Transverse colon (tissue), 4 donors: ENCODE results near the gene ZNF488. TPM values are rescaled to one million over a fixed set of nuclear protein-coding genes. Genes with fewer than 3 reads are reported as not detected.

Experiments used
- DNase-seq: peaks from one replicate; pipeline ENCODE4 v3.0.0-alpha.2; 2019
- H3K27ac ChIP-seq, 4 donors: fragments of 200-600 bp; sonication (generic); 2 replicates each; pipeline ENCODE4 v1.5.1; 2016 to 2018; ENCODE audit warnings: inconsistent platforms in 4 of 4
- H3K27me3 ChIP-seq: fragments of 200-600 bp; sonication (generic); 2 replicates; pipeline ENCODE4 v1.5.1; 2017; ENCODE audit warnings: inconsistent platforms
- H3K36me3 ChIP-seq, 4 donors: fragments of 200-600 bp; sonication (generic); 2 replicates each; pipeline ENCODE4 v1.5.1; 2017 to 2019; ENCODE audit warnings: inconsistent platforms in 4 of 4
- H3K4me1 ChIP-seq, 4 donors: fragments of 200-600 bp; sonication (generic); 2 replicates each; pipeline ENCODE4 v1.5.1; 2017 to 2020; ENCODE audit warnings: inconsistent platforms in 4 of 4
- H3K4me3 ChIP-seq, 4 donors: fragments of 200-600 bp; sonication (generic); 1 replicate in 1 of 4; 2 replicates in 3 of 4; pipeline versions ENCODE4 v1.5.1 to v1.6.1; 2017 to 2019; ENCODE audit warnings: inconsistent platforms in 4 of 4
- H3K9me3 ChIP-seq, 2 donors: fragments of 200-600 bp; sonication (generic); 2 replicates each; pipeline ENCODE4 v1.5.1; 2017 to 2019; ENCODE audit warnings: inconsistent platforms in 2 of 2
- EP300 ChIP-seq: sonication (generic); formaldehyde crosslinking; IDR thresholded peaks from one replicate; pipeline ENCODE4 v1.6.1; 2017; ENCODE audit warnings: antibody characterized with exemption, low read depth
- POLR2A ChIP-seq: fragments of 450-650 bp; IDR thresholded peaks from one replicate; pipeline ENCODE4 v1.6.1; 2016; ENCODE audit warnings: antibody characterized with exemption, mild to moderate bottlenecking, moderate library complexity
- POLR2AphosphoS5 ChIP-seq, 3 donors: sonication (generic); formaldehyde crosslinking; IDR thresholded peaks; one replicate each; pipeline ENCODE4 v1.6.1; 2016; ENCODE audit warnings: antibody characterized with exemption in 3 of 3
- WGBS, 2 donors: methylation state at CpG; one replicate each; pipeline ENCODE4 v1.1.5; 2018; ENCODE audit warnings: low coverage in 1 of 2; 5-methylcytosine and 5-hydroxymethylcytosine counted together
- in situ Hi-C, 4 donors: fragments of 200-750 bp; cut with MboI; loops; one replicate each; pipeline versions ENCODE4 v1.15.0 to v1.15.1; 2017; ENCODE audit warnings: low sequenced_read_pairs in 3 of 4, low pct_ligation_motif_present in 1 of 4, low pct_unique_long_range_greater_than_20kb in 1 of 4
- intact Hi-C: fragments of 100-400 bp; cut with DNase I; formaldehyde crosslinking; loops from one replicate; pipeline ENCODE4 v1.15.1; 2023; ENCODE audit warnings: low total_unique reads
- total RNA-seq, 4 donors: library from RNA; depleted of rRNA; stranded (reverse); fragments of >200 nt; gene quantifications; one replicate each; pipeline ENCODE4 v1.1.0, GENCODE V29; 2016
- TF ChIP-seq, protein P1 (sequence below), 5 experiments: fragments of 200-600 bp in 3 of 5; fragments of 450-650 bp in 2 of 5; sonication (generic) in 3 of 5; IDR thresholded peaks; 1 replicate in 2 of 5; 2 replicates in 3 of 5; pipeline ENCODE4 v1.5.1; 2016 to 2017; ENCODE audit warnings: antibody characterized with exemption in 5 of 5, inconsistent platforms in 3 of 5, mild to moderate bottlenecking in 2 of 5, moderate library complexity in 1 of 5

ZNF488 gene
- total RNA-seq, 4 donors from 2014 or later, result 0.41 to 0.80 TPM; not detected in 2

DNA sequence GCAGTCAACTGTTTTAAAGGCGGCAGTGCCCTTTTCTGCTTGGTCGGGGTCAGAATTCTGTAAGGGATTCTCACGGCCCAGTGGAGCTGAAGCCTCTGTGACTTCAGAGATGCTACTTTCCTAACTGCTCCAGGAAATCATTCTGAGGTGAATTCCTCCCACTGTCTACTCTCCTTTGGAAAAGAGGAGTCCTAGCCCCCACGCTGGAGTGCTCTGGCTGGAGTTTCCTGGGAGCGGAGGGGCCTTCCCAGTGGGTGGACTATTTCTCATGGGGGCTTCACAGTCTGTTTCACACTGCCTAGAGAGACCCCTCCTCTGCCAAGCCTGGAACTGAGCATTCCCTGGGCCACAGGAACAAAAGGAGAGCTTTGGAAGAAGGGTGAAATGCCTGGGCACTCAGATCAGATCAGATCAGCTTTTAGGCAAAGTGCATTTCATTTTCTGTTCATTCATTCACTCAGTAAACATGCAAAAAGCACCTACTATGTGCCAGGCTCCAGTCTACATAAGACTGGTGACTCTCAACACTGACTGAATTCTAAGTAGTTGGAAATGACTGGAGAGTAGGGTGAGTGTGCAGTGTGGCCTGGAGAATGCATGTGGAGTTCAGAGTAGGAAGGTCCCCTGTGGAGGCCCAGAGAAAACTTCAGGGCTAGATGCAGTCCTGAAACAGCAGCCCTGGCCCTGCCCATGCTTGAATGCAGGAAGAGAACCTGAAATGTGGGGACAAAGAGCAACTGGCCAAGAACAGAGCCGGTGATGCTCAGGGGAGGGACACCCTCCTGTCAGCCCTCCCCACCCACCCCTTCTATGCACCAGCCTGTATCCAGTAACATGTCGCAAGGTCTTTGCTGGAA is 12.2 kb downstream of the ZNF488 start:
- H3K27me3 ChIP-seq, result no peaks in the 10 kb centered on the region
- WGBS, 2 donors, result 62 to 79% methylated on average over 2 to 7 of the region's 7 CpGs
- H3K4me3 ChIP-seq, result no peak overlapping the region
- in situ Hi-C loops (no loop called here), intact Hi-C loops (no loop called here)
- no peak for DNase-seq
- no peaks in the 10 kb centered on the region for H3K36me3 ChIP-seq
- no peaks in the 10 kb centered on the region for H3K9me3 ChIP-seq
- no peak overlapping the region for H3K27ac ChIP-seq
- TF ChIP-seq POLR2AphosphoS5 (IDR thresholded peaks at IDR 0.05) (no peak), EP300 (no peak), POLR2A (no peak)
- TF ChIP-seq, protein P1, sequence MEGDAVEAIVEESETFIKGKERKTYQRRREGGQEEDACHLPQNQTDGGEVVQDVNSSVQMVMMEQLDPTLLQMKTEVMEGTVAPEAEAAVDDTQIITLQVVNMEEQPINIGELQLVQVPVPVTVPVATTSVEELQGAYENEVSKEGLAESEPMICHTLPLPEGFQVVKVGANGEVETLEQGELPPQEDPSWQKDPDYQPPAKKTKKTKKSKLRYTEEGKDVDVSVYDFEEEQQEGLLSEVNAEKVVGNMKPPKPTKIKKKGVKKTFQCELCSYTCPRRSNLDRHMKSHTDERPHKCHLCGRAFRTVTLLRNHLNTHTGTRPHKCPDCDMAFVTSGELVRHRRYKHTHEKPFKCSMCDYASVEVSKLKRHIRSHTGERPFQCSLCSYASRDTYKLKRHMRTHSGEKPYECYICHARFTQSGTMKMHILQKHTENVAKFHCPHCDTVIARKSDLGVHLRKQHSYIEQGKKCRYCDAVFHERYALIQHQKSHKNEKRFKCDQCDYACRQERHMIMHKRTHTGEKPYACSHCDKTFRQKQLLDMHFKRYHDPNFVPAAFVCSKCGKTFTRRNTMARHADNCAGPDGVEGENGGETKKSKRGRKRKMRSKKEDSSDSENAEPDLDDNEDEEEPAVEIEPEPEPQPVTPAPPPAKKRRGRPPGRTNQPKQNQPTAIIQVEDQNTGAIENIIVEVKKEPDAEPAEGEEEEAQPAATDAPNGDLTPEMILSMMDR (IDR thresholded peaks at IDR 0.05), result no peak
- H3K4me1 ChIP-seq, result peaks cover 0 to 4% (median under 1%) of the 10 kb centered on the region in 4 donors

DNA sequence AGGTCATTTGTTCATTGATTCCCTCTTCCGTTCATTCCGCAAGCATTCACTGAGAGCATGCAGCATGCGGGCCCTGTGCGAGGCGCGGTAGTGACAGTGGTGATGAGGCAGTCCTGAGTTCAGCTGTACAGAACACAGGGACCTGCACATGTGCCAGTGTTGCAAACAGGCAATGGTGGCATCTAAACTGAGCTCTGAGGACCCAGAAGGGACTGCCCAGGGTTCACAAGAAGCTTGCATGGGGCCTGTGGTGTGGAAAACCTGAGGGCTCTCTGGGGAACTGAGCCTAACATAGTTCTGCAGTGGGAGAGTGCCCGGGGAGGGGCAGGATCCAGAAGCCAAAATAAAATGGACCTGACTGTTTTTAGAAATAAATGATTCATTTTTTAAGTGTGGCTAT is 13.2 kb downstream of the ZNF488 start:
- WGBS, 2 donors, result 82 to 89% methylated on average over 7 of the region's 7 CpGs
- Histone ChIP-seq H3K4me3 (no peak overlapping the region), H3K4me1 (peaks cover 0 to 4% (median 0%) of the 10 kb centered on the region in 4 donors), H3K9me3 (no peaks in the 10 kb centered on the region), H3K27ac (no peak overlapping the region), H3K36me3 (no peaks in the 10 kb centered on the region), H3K27me3 (no peaks in the 10 kb centered on the region)
- TF ChIP-seq, protein P1 (IDR thresholded peaks at IDR 0.05), result no peak
- TF ChIP-seq EP300 (no peak), POLR2A (no peak), POLR2AphosphoS5 (IDR thresholded peaks at IDR 0.05) (no peak)
- DNase-seq, result no peak
- in situ Hi-C loops (no loop called here), intact Hi-C loops (no loop called here)

DNA sequence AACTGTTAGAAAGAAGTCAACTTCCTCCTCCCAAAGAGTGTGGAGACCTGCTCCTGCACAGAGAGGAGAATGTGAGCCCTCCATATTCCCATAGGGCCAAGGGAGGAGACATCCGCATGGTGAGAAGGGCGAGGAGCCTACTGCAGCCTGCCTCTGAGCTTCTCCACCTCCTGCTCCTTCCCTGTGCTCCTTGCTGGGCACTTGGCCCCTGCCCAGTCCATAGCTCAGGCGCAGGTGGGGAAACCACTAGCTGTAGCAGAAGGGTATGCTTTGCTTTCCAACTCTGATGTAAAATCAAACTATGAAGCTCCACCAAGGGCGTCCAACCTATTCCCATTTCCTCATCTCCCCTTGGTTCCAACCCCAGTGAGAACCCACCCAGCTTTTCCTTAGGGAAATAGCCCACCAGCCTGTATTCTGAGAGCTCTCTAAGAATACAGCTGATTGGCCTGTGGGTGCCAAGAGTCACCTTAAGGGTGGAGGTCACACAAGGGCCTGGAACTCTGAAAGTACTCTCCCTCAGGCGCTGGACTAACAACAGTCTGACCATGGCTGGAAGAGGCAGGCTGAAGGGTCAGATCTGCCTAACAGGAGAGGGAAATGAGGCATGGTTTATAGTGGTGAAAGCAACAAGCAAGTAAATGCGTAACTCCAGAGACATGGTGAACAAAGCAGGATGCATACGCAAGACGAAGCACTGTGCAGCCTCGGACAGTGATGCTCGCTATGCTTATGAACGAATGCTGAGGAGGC is 13.9 kb downstream of the ZNF488 start:
- no peaks in the 10 kb centered on the region for H3K27me3 ChIP-seq
- no peak for TF ChIP-seq POLR2A
- no peak for TF ChIP-seq EP300
- TF ChIP-seq, protein P1 (IDR thresholded peaks at IDR 0.05), result no peak
- no peak for TF ChIP-seq POLR2AphosphoS5 (IDR thresholded peaks at IDR 0.05)
- no peaks in the 10 kb centered on the region for H3K9me3 ChIP-seq
- intact Hi-C loops, result no loop called here
- H3K4me3 ChIP-seq, result no peak overlapping the region
- no peak for DNase-seq
- peaks cover 0 to 4% (median 0%) of the 10 kb centered on the region in 4 donors for H3K4me1 ChIP-seq
- no peaks in the 10 kb centered on the region for H3K36me3 ChIP-seq
- no peak overlapping the region for H3K27ac ChIP-seq
- in situ Hi-C loops, result no loop called here
- 92 to 95% methylated on average over 7 to 11 of the region's 11 CpGs for WGBS, 2 donors

DNA sequence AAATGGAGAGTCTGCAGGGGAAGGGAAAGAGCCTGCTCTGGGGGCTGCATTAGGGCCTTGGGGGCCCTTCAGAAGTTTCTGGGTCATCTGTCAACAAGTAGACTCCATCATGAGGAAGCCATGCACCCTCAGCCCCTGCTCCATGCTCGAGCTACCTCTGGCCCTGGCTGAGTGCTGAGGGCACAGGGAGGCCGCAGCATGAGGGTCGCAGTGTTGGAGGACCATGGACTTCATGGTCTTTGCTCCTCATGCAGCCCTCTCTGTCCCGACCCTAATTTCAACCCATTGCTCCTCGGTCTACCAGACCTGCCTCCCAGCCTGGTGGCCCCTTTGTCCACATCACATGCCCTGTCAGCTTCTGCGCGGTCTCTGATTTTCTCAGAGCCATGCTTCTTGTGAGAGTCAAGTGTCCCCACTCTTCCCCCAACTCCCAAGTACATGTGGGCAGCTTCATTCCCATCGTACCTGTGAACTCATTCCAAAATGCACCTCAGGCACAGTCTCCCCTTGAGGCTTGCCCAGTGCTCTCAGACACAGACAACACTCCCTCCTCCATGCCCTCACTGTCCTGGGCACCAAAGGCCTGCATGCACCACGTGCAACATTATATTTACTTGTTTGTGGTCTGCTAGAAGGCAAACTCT is 14.7 kb downstream of the ZNF488 start:
- TF ChIP-seq, protein P1 (IDR thresholded peaks at IDR 0.05), result no peak
- TF ChIP-seq POLR2AphosphoS5 (IDR thresholded peaks at IDR 0.05), result no peak
- TF ChIP-seq EP300, result no peak
- TF ChIP-seq POLR2A, result no peak
- H3K36me3 ChIP-seq, result no peaks in the 10 kb centered on the region
- peaks cover 0 to under 1% (median 0%) of the 10 kb centered on the region in 4 donors for H3K4me1 ChIP-seq
- no peaks in the 10 kb centered on the region for H3K9me3 ChIP-seq
- DNase-seq, result no peak
- 65 to 100% methylated on average over 2 to 9 of the region's 9 CpGs for WGBS, 2 donors
- H3K27me3 ChIP-seq, result no peaks in the 10 kb centered on the region
- in situ Hi-C loops, result no loop called here
- no peak overlapping the region for H3K27ac ChIP-seq
- intact Hi-C loops, result no loop called here
- H3K4me3 ChIP-seq, result no peak overlapping the region
